AML-193 (cell line): ENCODE measurements around the gene TRIM44.

ENCODE experiments used
- DNase-seq, 2 experiments: peaks; one replicate each; lab custom pipeline; 2025; lab: John Stamatoyannopoulos, UW

The TRIM44 gene, protein sequence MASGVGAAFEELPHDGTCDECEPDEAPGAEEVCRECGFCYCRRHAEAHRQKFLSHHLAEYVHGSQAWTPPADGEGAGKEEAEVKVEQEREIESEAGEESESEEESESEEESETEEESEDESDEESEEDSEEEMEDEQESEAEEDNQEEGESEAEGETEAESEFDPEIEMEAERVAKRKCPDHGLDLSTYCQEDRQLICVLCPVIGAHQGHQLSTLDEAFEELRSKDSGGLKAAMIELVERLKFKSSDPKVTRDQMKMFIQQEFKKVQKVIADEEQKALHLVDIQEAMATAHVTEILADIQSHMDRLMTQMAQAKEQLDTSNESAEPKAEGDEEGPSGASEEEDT

DNA sequence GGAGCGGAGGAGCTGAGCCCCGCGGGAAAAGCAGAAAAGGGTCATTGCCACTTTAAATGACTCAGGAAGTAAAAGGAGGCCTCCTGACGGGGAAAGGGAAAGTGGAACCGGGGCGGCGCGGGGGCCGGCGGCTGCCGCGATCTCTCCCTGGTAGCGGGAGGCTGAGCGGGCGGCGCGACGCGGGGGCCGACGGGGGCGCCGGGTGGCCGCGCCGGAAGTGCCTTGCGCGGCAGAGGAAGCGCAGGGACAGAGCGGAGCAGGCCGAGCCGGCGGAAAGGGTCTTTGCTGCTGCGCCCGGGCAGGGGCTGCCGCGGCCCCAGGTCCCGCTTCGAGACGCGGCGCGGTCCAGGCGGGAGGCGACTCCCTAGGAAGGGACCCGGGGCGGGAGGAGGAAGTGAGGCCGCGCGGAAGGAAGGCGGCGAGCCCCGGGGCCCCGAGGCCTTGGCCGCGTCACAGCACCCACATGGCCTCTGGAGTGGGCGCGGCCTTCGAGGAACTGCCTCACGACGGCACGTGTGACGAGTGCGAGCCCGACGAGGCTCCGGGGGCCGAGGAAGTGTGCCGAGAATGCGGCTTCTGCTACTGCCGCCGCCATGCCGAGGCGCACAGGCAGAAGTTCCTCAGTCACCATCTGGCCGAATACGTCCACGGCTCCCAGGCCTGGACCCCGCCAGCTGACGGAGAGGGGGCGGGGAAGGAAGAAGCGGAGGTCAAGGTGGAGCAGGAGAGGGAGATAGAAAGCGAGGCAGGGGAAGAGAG lies at the start of gene TRIM44:
Gene TRIM44, plus strand, starts transcription at position 127 of the 759 bp plus-strand sequence. Its CDS starts 337 bp downstream, at position 464.
- DNase-seq = peak; percentile 54 to 63

DNA sequence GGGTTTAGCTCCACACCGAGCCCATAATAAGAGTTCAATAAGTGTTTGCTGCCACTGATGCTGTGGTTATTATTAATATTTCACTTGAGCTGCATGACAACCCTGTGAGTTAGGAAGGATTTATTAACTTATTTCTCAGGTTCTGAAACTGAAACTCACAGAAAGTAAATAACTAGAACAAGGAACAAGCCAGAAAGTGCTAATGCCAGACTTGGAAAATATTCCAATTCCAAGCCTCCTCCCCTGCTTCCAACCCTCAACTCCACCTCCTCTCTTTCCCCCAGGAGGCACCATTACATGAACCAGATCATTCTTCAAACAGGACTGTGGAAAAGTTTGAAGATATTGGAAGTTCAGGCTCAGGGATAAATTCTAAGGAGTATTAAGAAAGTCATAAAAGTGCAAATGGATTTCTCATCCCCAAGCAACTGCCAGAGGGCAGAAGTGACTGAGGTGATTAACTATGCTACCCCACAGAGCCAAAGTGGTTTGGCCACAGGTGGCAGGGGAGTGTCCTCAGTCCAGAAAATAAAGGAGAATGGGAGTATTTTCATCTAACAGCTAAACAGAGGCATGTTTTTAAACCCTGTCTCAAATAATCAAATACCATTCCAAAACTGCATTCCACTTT lies 47.5 kb upstream of the TRIM44 start:
- no peak for DNase-seq

DNA sequence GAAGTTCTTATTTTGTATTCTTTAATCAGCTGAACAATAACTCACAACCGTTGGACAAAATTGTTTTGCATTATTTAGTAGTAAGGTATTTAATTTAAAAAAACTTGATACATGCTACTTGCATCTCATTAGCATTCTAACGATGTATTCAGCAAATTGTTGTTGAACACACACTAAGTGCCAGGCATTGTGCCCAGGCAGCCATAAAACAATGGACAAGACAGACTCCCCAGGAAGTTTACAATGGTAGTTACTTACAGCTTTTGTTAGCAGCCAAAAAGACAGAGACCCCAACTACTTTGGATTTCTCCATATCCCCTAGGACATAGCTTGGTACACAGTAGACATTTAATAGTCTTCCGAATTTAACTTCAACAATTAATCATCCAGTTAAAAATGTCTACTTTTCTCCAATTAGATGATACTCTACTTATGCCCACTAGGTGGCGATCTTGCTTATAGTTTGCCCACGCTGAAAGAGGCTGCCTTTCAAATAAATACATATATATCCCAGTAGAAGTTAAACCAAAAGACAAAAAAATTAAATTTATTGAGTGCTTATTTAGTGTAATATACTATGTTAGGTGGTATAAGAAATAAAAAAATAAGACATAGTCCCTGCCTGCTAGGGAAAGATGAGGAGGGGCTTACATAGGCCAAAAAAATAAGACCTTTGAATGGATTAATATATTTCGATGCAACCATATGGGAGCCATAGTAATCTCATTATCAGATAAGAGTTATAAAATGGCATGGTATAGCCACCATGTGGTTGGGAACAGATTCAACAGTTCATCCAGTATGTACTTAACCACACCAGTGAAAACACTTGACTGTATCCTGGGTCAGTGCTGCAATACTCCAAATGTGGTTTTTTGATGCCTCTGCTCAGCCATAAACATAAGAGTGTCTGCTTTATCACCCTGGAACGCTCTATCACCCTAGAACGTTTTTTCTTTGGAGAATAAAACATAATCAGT lies 46.4 kb upstream of the TRIM44 start:
- DNase-seq = peak; percentile 66

DNA sequence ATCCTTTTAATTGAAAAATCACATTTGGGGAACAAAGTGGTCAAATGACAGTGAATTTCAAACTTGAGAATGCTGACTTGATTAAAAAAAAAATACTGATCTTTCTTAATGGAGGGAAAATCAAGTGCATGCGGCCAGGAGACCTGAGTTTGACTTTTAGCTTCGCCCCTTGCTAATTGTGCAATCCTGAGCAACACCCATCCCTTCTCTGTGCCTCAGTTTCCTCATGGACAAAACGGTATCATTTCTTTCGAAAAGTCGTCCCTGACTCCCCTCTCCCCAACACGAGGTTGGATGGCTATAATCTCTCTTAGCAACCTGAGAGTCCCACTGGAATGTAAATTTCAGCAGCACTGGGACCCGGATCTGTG lies 45.3 kb upstream of the TRIM44 start:
- DNase-seq = no peak

DNA sequence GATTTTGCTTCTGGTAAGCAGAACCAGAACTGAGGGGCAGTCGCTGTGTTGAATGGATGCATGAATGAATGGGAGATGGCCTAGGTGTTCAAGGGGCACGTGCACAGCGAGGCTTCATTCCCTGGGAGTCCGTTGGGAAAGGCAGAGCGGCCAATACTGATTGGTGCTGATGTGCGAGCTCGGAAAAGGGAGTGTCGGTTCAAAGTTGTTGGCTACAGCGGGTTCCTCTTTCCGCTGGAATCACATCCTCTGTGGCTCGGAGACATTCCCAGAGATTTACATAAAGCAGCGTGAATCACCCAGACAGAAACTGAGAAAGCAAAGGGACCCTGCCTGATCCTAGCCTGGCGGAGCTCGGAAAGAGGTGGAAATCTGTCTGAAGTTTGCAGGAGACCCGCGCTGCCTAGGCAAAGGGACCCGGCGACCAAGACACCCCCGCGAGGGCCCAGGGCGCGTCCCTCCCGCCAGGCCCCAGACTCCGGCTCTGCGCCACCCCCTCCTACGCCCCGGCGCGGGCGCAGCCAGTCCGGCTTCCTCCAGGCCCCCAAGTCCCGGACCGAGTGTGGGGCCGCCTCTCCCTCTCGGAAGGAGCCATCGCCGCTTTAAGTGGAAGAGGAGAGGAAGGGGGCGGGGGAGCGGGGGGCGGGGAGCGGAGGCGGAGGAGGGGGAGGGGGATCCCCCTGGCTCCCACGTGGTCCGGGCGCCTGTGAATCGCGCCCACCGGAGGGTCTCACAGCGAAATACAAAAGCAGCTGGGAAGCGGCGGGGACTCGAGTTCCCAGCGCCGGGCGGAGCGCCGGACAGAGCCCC lies 44.7 kb upstream of the TRIM44 start, which contains the start of gene FJX1:
Gene FJX1, plus strand, starts transcription at position 774 of the 810 bp plus-strand sequence. CDS start 177 bp downstream, outside the sequence.
- DNase-seq = no peak

DNA sequence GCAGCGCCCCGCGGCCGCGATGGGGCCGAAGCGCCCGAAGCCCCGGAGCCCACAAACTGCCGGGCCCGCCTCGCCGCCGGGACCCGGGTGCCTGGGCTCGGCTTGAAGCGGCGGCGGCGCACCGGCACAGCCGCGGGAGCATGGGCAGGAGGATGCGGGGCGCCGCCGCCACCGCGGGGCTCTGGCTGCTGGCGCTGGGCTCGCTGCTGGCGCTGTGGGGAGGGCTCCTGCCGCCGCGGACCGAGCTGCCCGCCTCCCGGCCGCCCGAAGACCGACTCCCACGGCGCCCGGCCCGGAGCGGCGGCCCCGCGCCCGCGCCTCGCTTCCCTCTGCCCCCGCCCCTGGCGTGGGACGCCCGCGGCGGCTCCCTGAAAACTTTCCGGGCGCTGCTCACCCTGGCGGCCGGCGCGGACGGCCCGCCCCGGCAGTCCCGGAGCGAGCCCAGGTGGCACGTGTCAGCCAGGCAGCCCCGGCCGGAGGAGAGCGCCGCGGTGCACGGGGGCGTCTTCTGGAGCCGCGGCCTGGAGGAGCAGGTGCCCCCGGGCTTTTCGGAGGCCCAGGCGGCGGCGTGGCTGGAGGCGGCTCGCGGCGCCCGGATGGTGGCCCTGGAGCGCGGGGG lies 44.0 kb upstream of the TRIM44 start:
- DNase-seq = no peak

DNA sequence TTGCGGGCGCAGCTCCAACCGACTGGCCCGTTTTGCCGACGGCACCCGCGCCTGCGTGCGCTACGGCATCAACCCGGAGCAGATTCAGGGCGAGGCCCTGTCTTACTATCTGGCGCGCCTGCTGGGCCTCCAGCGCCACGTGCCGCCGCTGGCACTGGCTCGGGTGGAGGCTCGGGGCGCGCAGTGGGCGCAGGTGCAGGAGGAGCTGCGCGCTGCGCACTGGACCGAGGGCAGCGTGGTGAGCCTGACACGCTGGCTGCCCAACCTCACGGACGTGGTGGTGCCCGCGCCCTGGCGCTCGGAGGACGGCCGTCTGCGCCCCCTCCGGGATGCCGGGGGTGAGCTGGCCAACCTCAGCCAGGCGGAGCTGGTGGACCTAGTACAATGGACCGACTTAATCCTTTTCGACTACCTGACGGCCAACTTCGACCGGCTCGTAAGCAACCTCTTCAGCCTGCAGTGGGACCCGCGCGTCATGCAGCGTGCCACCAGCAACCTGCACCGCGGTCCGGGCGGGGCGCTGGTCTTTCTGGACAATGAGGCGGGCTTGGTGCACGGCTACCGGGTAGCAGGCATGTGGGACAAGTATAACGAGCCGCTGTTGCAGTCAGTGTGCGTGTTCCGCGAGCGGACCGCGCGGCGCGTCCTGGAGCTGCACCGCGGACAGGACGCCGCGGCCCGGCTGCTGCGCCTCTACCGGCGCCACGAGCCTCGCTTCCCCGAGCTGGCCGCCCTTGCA lies 43.3 kb upstream of the TRIM44 start:
- no peak for DNase-seq

DNA sequence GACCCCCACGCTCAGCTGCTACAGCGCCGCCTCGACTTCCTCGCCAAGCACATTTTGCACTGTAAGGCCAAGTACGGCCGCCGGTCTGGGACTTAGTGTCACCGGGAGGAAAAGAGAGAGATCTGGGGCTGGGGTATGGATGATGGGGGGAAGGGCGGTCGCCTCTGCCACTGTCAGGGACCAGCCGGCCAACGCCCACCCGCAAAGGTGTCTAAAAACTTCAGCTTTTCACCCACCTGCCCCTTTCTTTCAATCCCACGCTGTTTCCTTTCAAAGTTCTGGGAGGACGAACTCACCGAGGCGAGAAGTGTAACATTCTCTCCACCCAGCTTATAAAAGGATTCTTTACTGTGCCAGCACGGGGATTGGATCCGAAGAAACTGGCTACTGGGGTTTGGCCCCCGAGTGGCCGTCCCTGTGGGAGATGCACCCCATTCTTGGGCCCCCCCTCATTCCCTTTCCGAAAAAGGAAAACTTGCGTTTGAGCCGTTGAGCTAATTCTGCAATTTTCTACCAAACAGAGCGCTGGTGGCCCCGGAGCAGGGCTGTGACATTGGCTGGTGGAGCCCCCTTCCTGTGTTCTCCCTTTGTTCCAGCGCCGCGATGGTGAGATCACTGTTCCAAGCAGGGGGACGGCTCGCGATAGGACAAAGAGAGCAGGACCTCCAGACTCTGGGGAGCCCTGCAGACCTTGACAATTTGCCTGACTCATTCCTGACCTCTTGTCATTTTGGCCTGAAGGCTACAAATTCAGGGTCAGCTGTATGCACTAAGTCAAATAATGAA lies 42.5 kb upstream of the TRIM44 start:
- DNase-seq = no peak

DNA sequence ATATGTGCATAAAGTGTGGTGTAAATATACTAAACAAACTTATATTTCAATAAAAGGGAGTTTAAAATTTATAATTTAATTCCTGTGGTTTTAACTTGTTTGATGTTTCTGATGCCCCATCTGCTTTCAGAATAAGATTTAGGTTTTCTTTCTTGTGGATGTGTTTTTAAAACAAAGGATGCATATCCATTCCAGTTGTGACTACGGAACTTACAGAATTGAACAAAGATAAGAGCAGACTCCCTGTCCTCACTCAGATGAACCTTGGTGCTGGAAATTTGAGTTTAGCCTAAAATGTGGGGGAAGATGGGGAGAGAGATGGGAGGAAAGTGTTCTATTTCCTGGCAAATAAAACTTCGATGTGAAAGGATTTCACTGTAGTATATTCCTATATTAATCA lies 41.8 kb upstream of the TRIM44 start:
- DNase-seq = no peak

DNA sequence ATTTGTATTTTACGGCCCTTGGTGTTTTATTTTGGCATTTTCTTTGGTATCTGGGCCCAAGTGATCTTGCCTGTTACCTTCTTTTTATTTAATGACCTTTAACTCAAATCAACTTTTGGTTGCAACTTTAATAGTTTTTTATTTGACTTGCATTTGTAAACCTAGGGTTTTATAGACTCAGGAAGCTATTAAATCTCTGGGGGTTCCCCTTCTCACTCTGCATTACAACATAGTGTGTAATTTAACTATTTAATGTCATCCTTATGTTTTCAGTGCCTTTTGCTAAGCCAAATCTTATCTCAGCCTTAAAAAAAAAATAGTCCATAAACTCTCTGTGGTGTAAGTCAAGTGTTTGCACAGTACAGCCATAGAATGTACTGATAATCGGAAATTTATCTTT lies 41.0 kb upstream of the TRIM44 start:
- DNase-seq = no peak

DNA sequence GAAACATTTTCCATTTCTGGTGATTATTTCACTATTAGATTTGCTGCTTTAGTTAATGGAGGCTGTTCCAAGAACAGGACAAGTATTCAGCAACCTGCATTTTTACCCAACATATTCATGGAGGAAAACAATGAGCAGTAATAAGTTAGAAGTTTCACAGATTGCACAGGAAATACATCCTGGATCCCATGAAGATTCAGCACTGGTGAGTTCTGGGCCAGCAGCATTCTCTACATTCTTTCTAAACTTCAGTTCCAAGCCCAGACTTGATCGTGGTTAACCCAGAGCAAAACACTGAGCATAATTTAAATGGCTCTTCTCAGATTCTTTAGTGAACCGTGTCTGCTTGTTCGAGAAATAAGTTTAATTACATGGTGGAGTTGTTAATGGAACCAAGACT lies 40.5 kb upstream of the TRIM44 start:
- DNase-seq = no peak

DNA sequence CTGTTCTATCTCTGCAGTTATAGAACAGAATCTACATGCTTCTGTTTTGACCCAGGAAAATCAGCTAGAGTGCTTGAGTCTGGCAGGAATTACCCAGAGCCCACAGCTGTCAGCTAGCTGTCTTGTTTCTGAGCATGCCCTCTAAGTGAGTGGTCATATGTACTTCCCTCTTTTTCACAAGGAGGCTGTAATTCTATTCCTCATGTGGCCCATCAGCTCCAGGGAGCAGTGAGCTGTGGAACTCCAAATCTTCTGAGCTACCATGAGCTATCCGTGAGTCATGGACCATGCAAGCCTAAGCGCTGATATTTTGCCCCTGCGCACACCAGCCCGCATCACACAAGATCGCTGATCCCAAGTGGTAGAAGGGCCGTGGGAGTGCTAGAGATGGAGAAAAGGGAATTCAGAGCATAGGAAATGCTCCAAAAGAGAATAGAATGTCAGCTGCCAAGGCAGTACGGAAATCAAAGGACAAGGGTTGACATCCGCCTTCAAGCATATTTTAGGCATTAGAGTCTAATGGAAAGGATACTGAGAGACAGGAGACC lies 38.9 kb upstream of the TRIM44 start:
- no peak for DNase-seq

DNA sequence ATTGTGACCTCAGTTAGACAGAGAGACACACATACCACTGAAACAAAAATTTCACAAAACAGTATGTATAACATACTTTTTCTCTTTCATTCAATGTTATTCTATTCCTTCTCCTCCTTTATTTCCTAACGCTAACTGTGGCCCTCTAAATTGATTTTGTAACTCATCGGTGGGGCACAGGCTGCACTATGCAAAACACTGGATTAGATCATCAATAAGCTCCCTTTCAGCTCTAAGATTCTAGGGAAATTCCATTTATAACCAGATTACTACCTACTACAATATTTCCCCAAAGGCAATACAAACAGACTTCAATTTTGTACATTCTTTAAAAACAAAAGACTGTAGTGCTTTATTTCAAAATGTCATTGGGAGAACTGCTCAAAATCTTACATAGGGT lies 38.3 kb upstream of the TRIM44 start:
- DNase-seq = no peak

DNA sequence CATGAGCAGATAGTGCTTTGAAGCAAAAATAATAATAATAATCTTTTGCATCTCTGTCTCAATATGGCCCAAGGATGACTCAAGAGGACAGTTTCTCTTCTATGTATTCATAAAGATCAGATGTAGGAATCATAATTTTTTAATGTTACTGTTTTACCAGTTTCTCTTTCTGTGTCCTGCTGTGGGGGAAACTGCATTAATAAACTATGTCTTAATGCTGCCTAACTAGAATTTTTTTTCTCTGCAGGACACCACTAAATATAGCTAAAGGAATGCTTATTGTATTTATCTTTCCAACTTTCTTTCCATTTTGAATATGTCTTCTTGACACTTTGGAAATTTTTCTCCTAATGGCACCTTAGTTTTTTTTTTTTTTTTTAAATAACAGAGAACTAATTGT lies 37.8 kb upstream of the TRIM44 start:
- DNase-seq = no peak

DNA sequence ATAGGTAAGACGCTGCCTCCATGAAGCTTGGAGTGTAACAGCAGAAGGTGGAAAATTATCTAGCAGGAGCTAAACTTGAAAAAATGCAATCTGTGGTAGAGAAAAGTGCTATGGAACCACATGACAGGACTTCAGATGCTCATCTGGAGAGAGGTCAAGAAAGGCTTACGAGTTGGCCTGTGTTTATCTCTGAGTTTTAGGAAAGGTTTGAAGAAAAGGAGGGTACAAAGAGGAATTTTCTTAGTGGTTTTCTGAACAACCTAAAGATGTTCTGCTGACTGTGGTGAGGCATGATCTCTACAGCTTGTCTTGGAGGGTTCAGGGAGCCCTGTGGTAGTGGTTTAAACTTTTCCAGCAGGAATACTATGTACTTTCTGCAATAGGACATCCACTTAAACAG lies 36.1 kb upstream of the TRIM44 start:
- DNase-seq = no peak

DNA sequence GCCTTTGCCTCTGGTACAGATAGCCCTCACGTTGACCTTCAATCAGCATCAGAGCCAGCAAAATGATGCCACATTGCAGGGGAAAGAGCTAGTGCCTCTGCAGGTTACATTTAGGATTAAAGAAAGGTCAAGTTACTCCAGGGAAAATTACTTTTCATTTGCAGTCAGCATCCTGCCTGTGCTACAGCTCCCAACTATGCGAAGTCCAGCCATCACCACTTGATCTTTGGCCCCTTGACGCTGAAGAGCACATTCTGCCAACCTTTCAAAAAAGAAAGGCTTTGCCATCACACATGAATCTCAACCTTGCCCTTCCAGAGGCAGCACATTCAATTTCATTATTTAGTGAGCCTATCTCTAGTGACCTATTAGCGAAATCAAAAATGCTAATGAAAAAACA lies 33.1 kb upstream of the TRIM44 start:
- DNase-seq = no peak

DNA sequence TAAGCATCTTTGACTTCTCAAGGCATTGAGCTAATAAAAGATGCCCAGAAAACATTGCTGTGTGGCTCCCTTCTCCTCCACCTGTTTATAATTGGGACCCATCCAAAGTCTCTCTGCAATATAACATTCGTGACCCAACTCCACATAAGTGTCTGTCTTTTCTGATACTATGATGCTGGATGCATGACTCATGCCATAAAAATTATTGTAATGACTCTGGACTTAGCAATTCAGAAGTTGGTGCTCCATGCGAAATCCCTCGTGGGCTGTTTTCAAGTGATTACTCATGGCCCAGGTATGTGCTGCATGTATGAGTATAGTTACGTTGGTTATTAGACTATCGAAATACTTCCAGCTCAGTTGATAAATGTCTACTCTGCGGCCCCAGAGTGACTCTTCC lies 32.7 kb upstream of the TRIM44 start:
- DNase-seq = no peak

DNA sequence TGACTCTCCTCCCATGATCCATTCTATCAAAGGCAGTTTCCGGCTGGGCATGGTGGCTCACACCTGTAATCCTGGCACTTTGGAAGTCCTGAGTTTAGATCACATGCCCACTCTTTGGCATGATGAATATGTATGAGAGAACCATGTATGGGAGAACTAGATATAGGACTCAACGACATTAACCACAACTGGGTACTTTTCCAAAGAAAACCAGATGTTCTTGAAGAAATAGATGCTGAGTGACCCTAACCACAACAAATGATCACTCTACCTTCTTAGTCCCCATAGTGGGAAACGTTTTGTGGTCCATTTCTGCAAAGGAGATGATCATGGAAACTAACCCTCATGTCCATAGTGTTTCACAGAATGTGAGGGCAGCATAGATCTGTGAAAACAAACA lies 30.7 kb upstream of the TRIM44 start:
- no peak for DNase-seq

DNA sequence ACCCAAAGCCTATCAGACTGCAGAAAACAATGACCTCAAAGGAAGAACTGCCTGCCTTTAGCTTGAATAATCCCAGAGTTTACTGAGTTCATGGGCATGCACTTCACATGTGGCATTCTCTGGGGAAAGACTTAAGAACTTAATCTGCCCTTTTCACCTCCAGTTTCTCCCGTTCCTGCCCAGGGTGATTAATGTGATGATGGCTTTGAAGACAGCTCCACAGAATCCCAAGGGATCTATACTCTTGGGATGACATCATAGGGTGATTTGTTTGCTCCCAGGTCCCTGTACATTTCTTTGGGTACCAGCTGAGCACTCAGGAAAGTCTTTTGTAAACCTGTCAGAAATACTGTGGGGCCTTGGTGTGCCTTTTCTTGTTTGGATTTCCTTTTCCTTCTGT lies 30.3 kb upstream of the TRIM44 start:
- DNase-seq = no peak
